ENCODE data around the gene GOLPH3.
"Not testable (repeated sequence)": the region's sequence is repeated elsewhere in the genome, so short reads cannot be mapped to it uniquely, and the experiment has no call there.

GOLPH3 gene

DNA sequence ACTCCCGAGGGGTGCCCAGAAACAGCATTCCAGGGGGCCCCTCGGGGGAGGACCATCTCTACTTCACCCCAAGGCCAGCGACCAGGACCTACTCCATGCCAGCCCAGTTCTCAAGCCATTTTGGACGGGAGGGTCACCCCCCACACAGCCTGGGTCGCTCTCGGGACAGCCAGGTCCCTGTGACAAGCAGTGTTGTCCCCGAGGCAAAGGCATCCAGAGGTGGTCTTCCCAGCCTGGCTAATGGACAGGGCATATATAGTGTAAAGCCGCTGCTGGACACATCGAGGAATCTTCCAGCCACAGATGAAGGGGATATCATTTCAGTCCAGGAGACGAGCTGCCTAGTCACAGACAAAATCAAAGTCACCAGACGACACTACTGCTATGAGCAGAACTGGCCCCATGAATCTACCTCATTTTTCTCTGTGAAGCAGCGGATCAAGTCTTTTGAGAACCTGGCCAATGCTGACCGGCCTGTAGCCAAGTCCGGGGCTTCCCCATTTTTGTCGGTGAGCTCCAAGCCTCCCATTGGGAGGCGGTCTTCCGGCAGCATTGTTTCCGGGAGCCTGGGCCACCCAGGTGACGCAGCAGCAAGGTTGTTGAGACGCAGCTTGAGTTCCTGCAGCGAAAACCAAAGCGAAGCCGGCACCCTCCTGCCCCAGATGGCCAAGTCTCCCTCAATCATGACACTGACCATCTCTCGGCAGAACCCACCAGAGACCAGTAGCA lies 83.9 kb downstream of the GOLPH3 start:
- TF ChIP-seq, protein P1, sequence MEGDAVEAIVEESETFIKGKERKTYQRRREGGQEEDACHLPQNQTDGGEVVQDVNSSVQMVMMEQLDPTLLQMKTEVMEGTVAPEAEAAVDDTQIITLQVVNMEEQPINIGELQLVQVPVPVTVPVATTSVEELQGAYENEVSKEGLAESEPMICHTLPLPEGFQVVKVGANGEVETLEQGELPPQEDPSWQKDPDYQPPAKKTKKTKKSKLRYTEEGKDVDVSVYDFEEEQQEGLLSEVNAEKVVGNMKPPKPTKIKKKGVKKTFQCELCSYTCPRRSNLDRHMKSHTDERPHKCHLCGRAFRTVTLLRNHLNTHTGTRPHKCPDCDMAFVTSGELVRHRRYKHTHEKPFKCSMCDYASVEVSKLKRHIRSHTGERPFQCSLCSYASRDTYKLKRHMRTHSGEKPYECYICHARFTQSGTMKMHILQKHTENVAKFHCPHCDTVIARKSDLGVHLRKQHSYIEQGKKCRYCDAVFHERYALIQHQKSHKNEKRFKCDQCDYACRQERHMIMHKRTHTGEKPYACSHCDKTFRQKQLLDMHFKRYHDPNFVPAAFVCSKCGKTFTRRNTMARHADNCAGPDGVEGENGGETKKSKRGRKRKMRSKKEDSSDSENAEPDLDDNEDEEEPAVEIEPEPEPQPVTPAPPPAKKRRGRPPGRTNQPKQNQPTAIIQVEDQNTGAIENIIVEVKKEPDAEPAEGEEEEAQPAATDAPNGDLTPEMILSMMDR (IDR thresholded peaks at IDR 0.05; ENCODE audit: control insufficient read depth, insufficient read depth, low read depth, low read length, missing control alignments): no peak
- no peak for DNase-seq (ENCODE audit: low read depth)
- H3K4me3 ChIP-seq (ENCODE audit: control insufficient read depth, low read depth, low read length): no peak overlapping the region

GRCh38 chr5:32089146-32090000 lies 84.7 kb downstream of the GOLPH3 start:
- TF ChIP-seq, protein P1 (IDR thresholded peaks at IDR 0.05; ENCODE audit: control insufficient read depth, insufficient read depth, low read depth, low read length, missing control alignments): no peak
- H3K4me3 ChIP-seq (ENCODE audit: control insufficient read depth, low read depth, low read length): no peak overlapping the region
- no peak for DNase-seq (ENCODE audit: low read depth)

GRCh38 chr5:32088214-32088613 lies 85.9 kb downstream of the GOLPH3 start:
- DNase-seq (ENCODE audit: low read depth): no peak
- no peak overlapping the region for H3K4me3 ChIP-seq (ENCODE audit: control insufficient read depth, low read depth, low read length)
- TF ChIP-seq, protein P1 (IDR thresholded peaks at IDR 0.05; ENCODE audit: control insufficient read depth, insufficient read depth, low read depth, low read length, missing control alignments): no peak

- no peak overlapping the region for H3K4me3 ChIP-seq (ENCODE audit: control insufficient read depth, low read depth, low read length)
- TF ChIP-seq, protein P1 (IDR thresholded peaks at IDR 0.05; ENCODE audit: control insufficient read depth, insufficient read depth, low read depth, low read length, missing control alignments): no peak
- no peak for DNase-seq (ENCODE audit: low read depth)
Measured at GRCh38 chr5:32087086-32088082, 86.7 kb downstream of the GOLPH3 start.

DNA sequence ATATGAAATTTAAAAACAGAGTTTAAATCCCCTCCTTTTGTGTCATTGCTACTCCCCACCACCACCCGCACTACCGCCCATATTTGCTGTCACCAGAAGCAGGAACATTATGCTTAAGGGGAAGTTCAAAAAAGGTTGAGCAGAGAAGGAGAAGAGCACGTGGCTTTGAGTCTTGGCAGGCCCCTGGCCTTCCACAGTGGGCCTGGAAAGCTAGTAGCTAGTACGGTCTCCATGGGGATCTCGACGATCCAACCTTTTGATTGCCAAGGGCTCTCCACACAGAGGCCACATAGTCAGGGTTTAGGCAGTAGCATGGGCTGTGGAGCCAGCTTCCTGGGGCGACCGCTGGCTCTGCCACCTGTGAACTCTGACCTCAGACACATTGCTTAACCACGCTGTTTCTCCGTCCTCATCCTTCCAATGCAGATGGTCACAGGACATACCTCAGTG lies 90.1 kb downstream of the GOLPH3 start:
- H3K4me3 ChIP-seq (ENCODE audit: control insufficient read depth, low read depth, low read length): no peak overlapping the region
- no peak for DNase-seq (ENCODE audit: low read depth)
- TF ChIP-seq, protein P1 (IDR thresholded peaks at IDR 0.05; ENCODE audit: control insufficient read depth, insufficient read depth, low read depth, low read length, missing control alignments): no peak

GRCh38 chr5:32082701-32083100 lies 91.4 kb downstream of the GOLPH3 start:
- no peak for DNase-seq (ENCODE audit: low read depth)
- no peak overlapping the region for H3K4me3 ChIP-seq (ENCODE audit: control insufficient read depth, low read depth, low read length)
- TF ChIP-seq, protein P1 (IDR thresholded peaks at IDR 0.05; ENCODE audit: control insufficient read depth, insufficient read depth, low read depth, low read length, missing control alignments): no peak

DNA sequence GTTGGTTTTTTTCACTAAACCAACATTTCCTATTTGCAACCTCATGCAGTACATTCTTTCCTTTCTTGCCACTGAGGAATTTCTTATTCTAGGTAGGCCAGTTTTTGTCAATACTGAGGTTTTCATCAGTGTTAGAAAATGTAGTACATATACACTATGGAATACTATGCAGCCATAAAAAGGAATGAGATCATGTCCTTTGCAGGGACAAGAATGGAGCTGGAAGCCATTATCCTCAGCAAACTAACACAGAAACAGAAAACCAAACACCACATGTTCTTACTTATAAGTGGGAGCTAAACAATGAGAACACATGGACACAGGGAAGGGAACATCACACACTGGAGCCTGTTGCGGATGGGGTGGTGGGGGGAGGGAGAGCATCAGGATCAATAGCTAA lies 93.6 kb downstream of the GOLPH3 start:
- DNase-seq (ENCODE audit: low read depth); H3K4me3 ChIP-seq (ENCODE audit: control insufficient read depth, low read depth, low read length): not testable (repeated sequence)

- H3K4me3 ChIP-seq (ENCODE audit: control insufficient read depth, low read depth, low read length); DNase-seq (ENCODE audit: low read depth): not testable (repeated sequence)
Measured at GRCh38 chr5:32078855-32079254, 95.3 kb downstream of the GOLPH3 start.

Measured in AG09309 (cell line).